Measurements from ENCODE around the gene PAX4. TPM values are rescaled to one million over a fixed set of nuclear protein-coding genes. Genes with fewer than 3 reads are reported as not detected.

PAX4 gene, protein sequence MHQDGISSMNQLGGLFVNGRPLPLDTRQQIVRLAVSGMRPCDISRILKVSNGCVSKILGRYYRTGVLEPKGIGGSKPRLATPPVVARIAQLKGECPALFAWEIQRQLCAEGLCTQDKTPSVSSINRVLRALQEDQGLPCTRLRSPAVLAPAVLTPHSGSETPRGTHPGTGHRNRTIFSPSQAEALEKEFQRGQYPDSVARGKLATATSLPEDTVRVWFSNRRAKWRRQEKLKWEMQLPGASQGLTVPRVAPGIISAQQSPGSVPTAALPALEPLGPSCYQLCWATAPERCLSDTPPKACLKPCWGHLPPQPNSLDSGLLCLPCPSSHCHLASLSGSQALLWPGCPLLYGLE
- not detected in 2 replicates for total RNA-seq

DNA sequence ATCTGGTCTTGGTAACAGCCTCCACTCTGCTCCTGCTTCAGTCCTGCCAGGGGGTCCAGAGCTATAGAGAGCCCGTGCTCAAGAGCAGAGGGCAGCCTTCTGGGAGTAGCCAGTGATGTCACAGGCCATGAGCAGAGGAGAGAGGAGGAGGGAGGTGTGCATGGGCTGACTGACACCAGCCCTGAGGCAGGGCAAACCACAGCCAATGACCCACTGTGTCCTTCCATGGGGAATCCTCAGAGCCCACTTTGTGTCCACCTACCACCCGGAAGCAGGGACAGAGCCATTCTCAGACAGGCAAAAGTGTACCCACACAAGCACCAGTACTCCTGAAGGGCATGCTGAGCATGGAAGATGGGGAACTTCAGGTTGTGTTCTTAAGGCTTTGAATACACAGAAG is at the start of gene PAX4:
Gene PAX4 (minus strand): TSS at position 101 of the 400 bp plus-strand sequence. CDS start 2,214 bp downstream, outside the sequence.

DNA sequence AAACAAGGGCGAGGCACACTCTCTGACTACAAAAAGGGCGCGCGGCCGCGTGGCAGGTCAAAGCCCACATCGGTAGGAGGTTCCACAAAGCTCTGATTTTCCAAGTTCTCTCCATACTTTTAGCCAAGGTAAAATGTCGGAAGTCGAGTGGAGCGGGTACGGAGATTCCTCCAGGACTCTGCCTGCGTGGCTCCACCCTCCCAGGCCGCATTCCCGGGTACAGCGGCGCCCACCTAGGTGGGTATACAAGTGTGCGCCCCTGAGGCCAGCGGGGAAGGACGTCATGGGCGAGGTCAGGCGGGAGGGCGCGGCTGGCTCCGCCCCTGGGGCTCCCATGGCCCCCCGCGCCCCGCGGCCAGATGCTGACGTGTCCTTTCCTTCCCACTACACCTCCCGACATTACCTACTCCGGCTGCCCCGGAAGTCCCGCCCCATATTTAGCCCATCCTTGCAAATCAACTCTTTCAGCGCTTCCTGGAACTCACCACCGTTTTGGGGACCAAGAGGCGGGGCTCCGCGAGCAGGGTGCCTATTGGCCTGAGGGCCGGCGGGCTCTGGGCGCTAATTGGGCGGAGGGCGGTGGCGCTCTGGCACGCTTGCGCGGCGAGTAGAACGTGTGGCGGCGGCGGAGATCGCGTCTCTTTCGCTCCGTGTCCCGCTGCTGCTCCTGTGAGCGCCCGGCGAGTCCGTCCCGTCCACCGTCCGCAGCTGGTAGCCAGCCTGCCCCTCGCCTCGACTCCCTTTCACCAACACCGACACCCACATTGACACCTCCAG is 33.8 kb upstream of the PAX4 start, which contains the start of gene SND1:
Gene SND1 (plus strand): TSS at position 639 of the 777 bp plus-strand sequence. CDS start 180 bp downstream, outside the sequence.

DNA sequence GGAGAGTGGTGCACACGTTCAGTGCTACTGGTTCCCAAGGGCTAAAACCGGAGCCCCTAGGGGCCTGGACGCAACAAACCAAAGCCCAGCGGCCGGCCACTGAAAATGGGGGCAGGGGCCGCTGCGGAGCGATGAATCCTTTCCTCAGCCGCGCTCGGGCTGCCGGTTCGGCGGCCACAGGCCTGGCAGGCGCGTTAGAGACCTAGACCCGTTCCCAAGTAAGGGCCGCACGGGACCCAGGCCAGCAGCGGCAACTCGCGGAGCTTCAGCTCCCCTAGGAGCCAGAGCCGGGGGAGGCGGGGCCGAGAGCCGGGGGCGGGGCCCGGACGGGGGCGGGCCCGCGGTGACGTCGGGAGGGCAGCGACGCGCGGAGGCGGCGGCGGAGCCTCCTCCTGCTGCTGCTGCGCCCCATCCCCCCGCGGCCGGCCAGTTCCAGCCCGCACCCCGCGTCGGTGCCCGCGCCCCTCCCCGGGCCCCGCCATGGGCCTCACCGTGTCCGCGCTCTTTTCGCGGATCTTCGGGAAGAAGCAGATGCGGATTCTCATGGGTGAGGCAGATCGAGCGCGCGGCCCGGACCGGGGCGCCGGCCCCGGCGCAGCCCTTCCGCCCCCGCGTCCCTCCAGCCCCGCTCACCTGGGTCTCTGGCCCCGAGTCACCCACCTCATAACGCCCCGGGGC is 29.8 kb downstream of the PAX4 start, which contains the start of gene ARF5:
Gene ARF5 (plus strand): TSS at position 393 of the 678 bp plus-strand sequence. CDS start 88 bp downstream, at position 481.

DNA sequence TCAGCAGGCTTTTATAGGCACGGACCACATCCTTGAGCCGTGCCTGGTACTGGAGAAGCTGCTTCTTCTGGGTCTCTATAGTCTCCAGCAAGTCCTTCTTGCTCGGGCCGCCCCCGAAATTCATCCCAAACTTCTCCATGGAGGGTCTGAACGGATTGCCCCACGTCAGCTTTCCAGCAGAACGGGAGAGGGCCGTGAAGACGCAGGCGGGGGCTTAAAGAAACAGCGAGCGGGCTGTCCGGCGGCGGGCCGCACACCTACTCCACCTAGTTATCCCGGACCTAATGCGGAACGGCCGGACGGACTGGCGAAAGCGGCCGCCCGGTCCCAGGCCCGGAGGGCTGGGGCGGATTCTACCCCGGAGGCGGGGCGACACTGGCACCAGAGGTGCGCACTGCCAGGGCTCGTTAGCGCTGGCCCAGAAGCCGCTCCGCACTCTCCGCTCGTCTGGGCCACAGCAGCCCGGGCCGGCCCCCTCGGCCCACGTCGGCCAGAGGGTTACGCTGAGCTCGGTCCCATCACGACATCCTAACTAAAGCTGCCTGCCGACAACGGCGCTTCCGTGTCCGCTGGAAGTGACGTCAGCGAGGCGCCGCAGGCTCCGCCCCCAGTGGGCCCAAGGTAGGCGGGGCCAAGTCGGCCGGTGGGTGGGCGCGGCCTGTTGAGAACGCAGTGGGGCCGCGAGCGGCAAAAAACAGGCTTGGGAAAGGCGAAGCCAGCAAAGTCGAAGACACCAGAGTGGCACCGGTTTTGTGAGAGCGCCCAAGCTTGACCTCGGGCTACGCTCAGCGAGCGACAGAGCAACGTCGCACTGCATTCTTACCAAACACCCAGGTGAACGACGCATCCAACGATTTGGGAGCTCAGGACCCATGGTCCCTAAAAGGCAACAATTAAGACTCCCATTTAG is 32.6 kb downstream of the PAX4 start, which contains the start of gene GCC1:
Gene GCC1 (minus strand): TSS at position 553 of the 910 bp plus-strand sequence. CDS start 414 bp downstream, at position 139.

Other genes with a start within 250 kb of the PAX4 start
- 7.9 and 10.0 TPM in 2 replicates for gene ZNF800, start 225.4 kb downstream of the PAX4 start, total RNA-seq
- gene GCC1, start 32.5 kb downstream of the PAX4 start, total RNA-seq: 23.5 and 29.6 TPM in 2 replicates
- gene ARF5, start 29.7 kb downstream of the PAX4 start, total RNA-seq: 106 and 130 TPM in 2 replicates
- gene FSCN3, start 24.4 kb downstream of the PAX4 start, total RNA-seq: 1.0 and 1.1 TPM in 2 replicates
- gene SND1, start 34.1 kb upstream of the PAX4 start, total RNA-seq: 212 and 218 TPM in 2 replicates